Karpas-422 (cell line): Measurements from ENCODE around the gene EXOSC6. TPM values are rescaled to one million over a fixed set of nuclear protein-coding genes. Genes with fewer than 3 reads are reported as not detected.
"Not testable (repeated sequence)": the region's sequence is repeated elsewhere in the genome, so short reads cannot be mapped to it uniquely, and the experiment has no call there.

Experiments used
- DNase-seq: peaks from one replicate; pipeline ENCODE4 v3.0.0-alpha.2; 2015
- H2AFZ ChIP-seq: fragments of 200-600 bp; sonication (generic); 2 replicates; pipeline ENCODE4 v1.6.1; 2014; ENCODE audit warnings: antibody characterized with exemption, low read length, mixed read lengths
- H3K27ac ChIP-seq: fragments of 200-600 bp; sonication (generic); 2 replicates; pipeline ENCODE4 v1.5.1; 2014; ENCODE audit warnings: mild to moderate bottlenecking, low read length, moderate library complexity
- H3K27me3 ChIP-seq: fragments of 200-600 bp; sonication (generic); 2 replicates; pipeline ENCODE4 v1.6.1; 2014; ENCODE audit warnings: low read length, mixed read lengths
- H3K36me3 ChIP-seq: fragments of 200-600 bp; sonication (generic); 2 replicates; pipeline ENCODE4 v1.6.1; 2014; ENCODE audit warnings: low read length, mixed read lengths; ENCODE audit not compliant: insufficient read depth
- H3K4me1 ChIP-seq: fragments of 200-600 bp; sonication (generic); 2 replicates; pipeline ENCODE4 v1.6.1; 2014; ENCODE audit warnings: mild to moderate bottlenecking, low read length, mixed read lengths
- H3K4me2 ChIP-seq: fragments of 200-600 bp; sonication (generic); 2 replicates; pipeline ENCODE4 v1.6.1; 2014; ENCODE audit warnings: low read length, low read depth, mild to moderate bottlenecking; ENCODE audit not compliant: poor library complexity, severe bottlenecking
- H3K4me3 ChIP-seq: fragments of 200-600 bp; sonication (generic); 2 replicates; pipeline ENCODE4 v1.5.1; 2014; ENCODE audit warnings: mild to moderate bottlenecking, antibody characterized with exemption, low read length, mixed read lengths
- H3K79me2 ChIP-seq: fragments of 200-600 bp; sonication (generic); 2 replicates; pipeline ENCODE4 v1.6.1; 2014; ENCODE audit warnings: mild to moderate bottlenecking, low read length, mixed read lengths
- H3K9ac ChIP-seq: fragments of 200-600 bp; sonication (generic); 2 replicates; pipeline ENCODE4 v1.6.0; 2014; ENCODE audit warnings: low read length
- H3K9me2 ChIP-seq: fragments of 200-600 bp; sonication (generic), shearing (Covaris generic); replicated peaks from 2 replicates; pipeline ENCODE4 v1.6.0; 2014; ENCODE audit warnings: mild to moderate bottlenecking, low read length, moderate library complexity; ENCODE audit not compliant: insufficient read depth
- H3K9me3 ChIP-seq: fragments of 300-700, 200-600 bp; sonication (generic); 2 replicates; pipeline ENCODE4 v1.6.1; 2014; ENCODE audit warnings: low read length, mixed read lengths
- H4K20me1 ChIP-seq: fragments of 200-600 bp; sonication (generic); 2 replicates; pipeline ENCODE4 v1.6.1; 2014; ENCODE audit warnings: mild to moderate bottlenecking, antibody characterized with exemption, low read length, low read depth; ENCODE audit not compliant: insufficient read depth
- total RNA-seq: library from RNA; depleted of rRNA; stranded (reverse); fragments of >200 nt; shearing (Covaris generic); gene quantifications from 2 replicates; pipeline ENCODE4 v1.2.3, GENCODE V29; 2014; ENCODE audit warnings: low replicate concordance; rRNA removed

Gene EXOSC6
- total RNA-seq: 29.0 and 31.5 TPM in 2 replicates

DNA sequence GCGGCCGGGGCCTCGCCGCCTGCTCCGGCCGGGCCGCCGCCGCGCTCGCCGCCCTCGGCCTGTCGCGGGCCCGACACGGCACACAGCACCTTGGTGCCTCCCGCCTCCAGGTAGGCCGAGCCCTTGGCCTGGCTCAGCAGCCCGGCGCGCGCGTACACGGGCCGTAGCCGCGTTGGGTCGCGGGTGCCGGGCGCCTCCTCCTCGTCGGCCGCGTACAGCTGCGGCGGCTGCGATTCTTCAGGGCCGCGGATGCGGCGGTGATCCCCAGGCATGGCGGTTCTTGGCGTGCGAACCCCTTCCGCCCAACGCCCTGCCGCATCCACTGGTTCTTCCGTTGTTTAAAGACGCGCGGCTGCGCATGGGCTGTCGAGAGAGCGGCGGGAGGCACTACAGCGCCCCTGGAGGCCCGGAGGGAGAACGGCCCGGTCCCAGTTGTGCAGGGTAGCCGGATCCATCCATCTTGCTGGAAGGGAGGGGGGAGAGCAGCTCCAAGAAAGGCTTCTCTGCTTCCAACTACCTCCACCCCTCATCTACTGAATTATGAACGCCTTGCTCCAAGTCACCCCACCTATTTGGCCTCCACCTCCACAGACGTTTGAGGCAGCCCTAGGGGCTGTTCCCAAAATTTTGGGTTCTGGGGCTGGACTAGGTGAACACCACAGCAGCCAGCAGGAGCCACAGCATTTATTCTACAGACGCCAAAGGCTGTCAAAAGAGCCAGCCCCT lies at the start of gene EXOSC6:
TSS of gene EXOSC6 (minus strand) at position 312 of the 726 bp plus-strand sequence. CDS start at position 272, 40 bp downstream.
- H3K4me1 ChIP-seq: peaks cover 13% of the 10 kb centered on the region
- H3K79me2 ChIP-seq: peaks cover 30% of the 10 kb centered on the region
- H3K4me3 ChIP-seq: peak within 1 kb of the TSS; percentile 98
- no peak within 1 kb of the TSS for H2AFZ ChIP-seq
- no peaks in the 10 kb centered on the region for H3K9me3 ChIP-seq
- no peaks in the 10 kb centered on the region for H3K27me3 ChIP-seq
- DNase-seq: peak; percentile 97
- H3K9ac ChIP-seq: peak within 1 kb of the TSS; percentile 97
- H3K27ac ChIP-seq: peak within 1 kb of the TSS; percentile 77
- H4K20me1 ChIP-seq: 0 out of 2 replicates have a peak, but pooled peaks cover 3% of the 10 kb centered on the region
- H3K36me3 ChIP-seq: peaks cover 26% of the 10 kb centered on the region
- H3K9me2 ChIP-seq: no peaks in the 10 kb centered on the region
- peak within 1 kb of the TSS; percentile 96 for H3K4me2 ChIP-seq

GRCh38 chr16:70301121-70301520 lies 49.4 kb upstream of the EXOSC6 start:
- no peak for DNase-seq
- Histone ChIP-seq H3K4me2 (no peak overlapping the region), H3K9ac (no peak overlapping the region), H3K27me3 (no peaks in the 10 kb centered on the region), H3K9me3 (peaks cover 7% of the 10 kb centered on the region; the same call in 1 of the 2 replicates), H3K27ac (no peak overlapping the region), H4K20me1 (no peaks in the 10 kb centered on the region), H3K36me3 (peaks cover 21% of the 10 kb centered on the region), H3K4me3 (0 out of 2 replicates have a peak overlapping the region, but pooled peaks have one; percentile 6), H3K79me2 (peaks cover 73% of the 10 kb centered on the region), H2AFZ (no peak overlapping the region), H3K4me1 (peaks cover 15% of the 10 kb centered on the region), H3K9me2 (no peaks in the 10 kb centered on the region)

DNA sequence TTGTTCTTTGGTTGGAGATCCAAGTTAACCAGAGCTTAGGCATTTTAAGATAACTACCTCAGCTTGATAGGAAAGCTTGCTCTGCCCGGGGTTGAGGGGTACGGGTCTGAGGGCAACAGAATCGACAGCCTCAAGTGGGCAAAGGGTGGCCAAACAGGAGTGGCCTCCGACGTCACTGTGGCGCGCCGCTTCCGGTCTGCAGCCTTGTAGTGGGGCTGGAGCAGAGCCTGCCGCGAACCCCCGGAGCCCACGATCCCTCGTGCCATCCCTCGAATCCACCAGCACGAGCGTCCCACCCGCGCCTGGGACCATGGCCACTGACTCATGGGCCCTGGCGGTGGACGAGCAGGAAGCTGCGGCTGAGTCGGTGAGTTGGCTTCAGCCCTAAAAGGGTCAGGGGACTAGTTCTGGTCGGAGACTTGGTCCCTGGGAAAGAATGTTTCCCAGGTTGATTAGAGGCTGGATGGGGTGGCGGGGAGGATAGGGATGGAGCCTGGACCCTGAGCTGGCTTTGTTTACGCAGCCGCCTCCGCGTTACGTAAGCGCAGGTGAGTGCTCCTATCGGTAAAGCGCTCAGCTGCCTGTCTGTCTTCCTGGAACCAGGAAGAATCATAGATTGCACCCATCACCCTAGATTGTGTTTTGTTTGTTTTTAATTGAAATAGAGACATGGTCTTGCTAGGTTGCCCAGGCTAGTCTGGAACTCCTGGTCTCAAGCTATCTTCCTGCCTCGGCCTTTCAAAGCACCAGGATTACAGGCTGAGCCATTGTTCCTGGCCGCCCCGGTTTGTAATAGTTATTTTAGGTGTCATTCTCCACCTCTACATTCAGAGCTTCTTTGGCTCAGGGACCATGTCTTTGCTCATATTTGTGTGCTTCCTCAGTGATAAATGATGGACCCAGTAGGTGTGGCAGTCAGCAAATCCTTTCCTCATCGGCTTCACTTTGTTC lies 47.5 kb upstream of the EXOSC6 start, which contains the start of gene DDX19B:
TSS of gene DDX19B (plus strand) at position 199 of the 951 bp plus-strand sequence. CDS start at position 311, 112 bp downstream.
- peaks cover 7% of the 10 kb centered on the region; the same call in 1 of the 2 replicates for H3K9me3 ChIP-seq
- peaks cover 21% of the 10 kb centered on the region for H3K36me3 ChIP-seq
- no peaks in the 10 kb centered on the region for H3K9me2 ChIP-seq
- peak; percentile 90 for DNase-seq
- H3K9ac ChIP-seq: peak within 1 kb of the TSS; percentile 90
- no peaks in the 10 kb centered on the region for H3K27me3 ChIP-seq
- no peaks in the 10 kb centered on the region for H4K20me1 ChIP-seq
- H3K4me1 ChIP-seq: peaks cover 15% of the 10 kb centered on the region
- peak within 1 kb of the TSS; percentile 55; the same call in 1 of the 2 replicates for H3K27ac ChIP-seq
- peak within 1 kb of the TSS; percentile 45; the same call in 1 of the 2 replicates for H2AFZ ChIP-seq
- H3K79me2 ChIP-seq: peaks cover 56% of the 10 kb centered on the region
- H3K4me2 ChIP-seq: peak within 1 kb of the TSS; percentile 82
- H3K4me3 ChIP-seq: peak within 1 kb of the TSS; percentile 93

GRCh38 chr16:70295634-70296033 lies 43.9 kb upstream of the EXOSC6 start:
- Histone ChIP-seq H3K9me2 (no peaks in the 10 kb centered on the region), H3K9ac (no peak overlapping the region), H3K4me3 (no peak overlapping the region), H3K4me1 (peaks cover 16% of the 10 kb centered on the region), H2AFZ (no peak overlapping the region), H3K9me3 (no peaks in the 10 kb centered on the region), H4K20me1 (no peaks in the 10 kb centered on the region), H3K4me2 (no peak overlapping the region), H3K27ac (no peak overlapping the region), H3K27me3 (no peaks in the 10 kb centered on the region), H3K36me3 (peaks cover 3% of the 10 kb centered on the region; the same call in 1 of the 2 replicates), H3K79me2 (peaks cover 19% of the 10 kb centered on the region)
- no peak for DNase-seq

GRCh38 chr16:70294385-70295025 lies 42.8 kb upstream of the EXOSC6 start:
- DNase-seq: no peak
- Histone ChIP-seq H3K27me3 (no peaks in the 10 kb centered on the region), H3K4me3 (no peak overlapping the region), H3K4me2 (no peak overlapping the region), H4K20me1 (no peaks in the 10 kb centered on the region), H3K79me2 (peaks cover 8% of the 10 kb centered on the region), H3K9me3 (no peaks in the 10 kb centered on the region), H3K27ac (no peak overlapping the region), H3K4me1 (peaks cover 17% of the 10 kb centered on the region), H3K36me3 (no peaks in the 10 kb centered on the region), H3K9ac (no peak overlapping the region), H3K9me2 (no peaks in the 10 kb centered on the region), H2AFZ (no peak overlapping the region)

GRCh38 chr16:70292148-70292547 lies 40.4 kb upstream of the EXOSC6 start:
- H3K27ac ChIP-seq, H3K27me3 ChIP-seq, H3K36me3 ChIP-seq, H3K4me3 ChIP-seq, DNase-seq, H3K9me3 ChIP-seq, H4K20me1 ChIP-seq, H2AFZ ChIP-seq, H3K9ac ChIP-seq, H3K4me2 ChIP-seq, H3K9me2 ChIP-seq: not testable (repeated sequence)
- Histone ChIP-seq H3K79me2 (peaks cover 19% of the 10 kb centered on the region), H3K4me1 (peaks cover 17% of the 10 kb centered on the region)

- Histone ChIP-seq H3K9me3 (no peaks in the 10 kb centered on the region), H2AFZ (peak overlapping the region; percentile 91), H3K27ac (peak overlapping the region; percentile 29; the same call in 1 of the 2 replicates), H3K9me2 (no peaks in the 10 kb centered on the region), H3K36me3 (no peaks in the 10 kb centered on the region), H4K20me1 (no peaks in the 10 kb centered on the region), H3K4me3 (no peak overlapping the region), H3K9ac (no peak overlapping the region), H3K4me1 (peaks cover 17% of the 10 kb centered on the region), H3K27me3 (no peaks in the 10 kb centered on the region), H3K79me2 (peaks cover 25% of the 10 kb centered on the region), H3K4me2 (no peak overlapping the region)
- DNase-seq: no peak
Observed at GRCh38 chr16:70290949-70291519, 39.3 kb upstream of the EXOSC6 start.
